GM03348 (cell line): Measurements from ENCODE around the gene TREH.
A peak's percentile ranks its signal among the peaks of the same experiment; 100 is the strongest.
"Not testable (repeated sequence)": the region's sequence is repeated elsewhere in the genome, so short reads cannot be mapped to it uniquely, and the experiment has no call there.

Experiments used
- DNase-seq: peaks from one replicate; pipeline ENCODE4 v3.0.0; 2012; ENCODE audit warnings: low spot score

The TREH gene

GRCh38 chr11:118696673-118697226, 17.3 kb upstream of the TREH start:
- DNase-seq = no peak

GRCh38 chr11:118694771-118695170, 15.3 kb upstream of the TREH start:
- no peak for DNase-seq

DNA sequence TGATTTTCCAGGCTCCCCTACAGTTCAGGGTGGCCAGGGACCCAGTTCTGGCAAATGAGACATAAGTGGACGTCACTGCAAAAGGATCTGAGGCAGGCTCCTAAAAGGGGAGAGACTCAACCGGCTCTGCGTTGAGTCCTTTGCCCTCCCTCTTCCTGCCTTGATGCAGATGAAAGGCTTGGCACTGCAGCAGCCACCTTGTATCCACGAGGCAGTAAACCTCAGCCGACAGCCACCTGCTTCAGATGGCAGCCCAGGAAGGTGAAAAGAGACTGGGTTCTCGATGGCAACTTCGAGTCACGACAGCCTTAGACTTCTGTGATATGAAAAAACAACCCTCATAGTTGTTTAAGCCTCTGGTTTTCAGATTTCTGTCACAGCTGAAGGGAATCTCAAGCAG, 14.7 kb upstream of the TREH start:
- DNase-seq = no peak

- DNase-seq = peak; percentile 55
These were observed 12.7 kb upstream of the TREH start for GRCh38 chr11:118691926-118692830.

GRCh38 chr11:118690553-118691304, 11.3 kb upstream of the TREH start:
- DNase-seq = no peak

DNA sequence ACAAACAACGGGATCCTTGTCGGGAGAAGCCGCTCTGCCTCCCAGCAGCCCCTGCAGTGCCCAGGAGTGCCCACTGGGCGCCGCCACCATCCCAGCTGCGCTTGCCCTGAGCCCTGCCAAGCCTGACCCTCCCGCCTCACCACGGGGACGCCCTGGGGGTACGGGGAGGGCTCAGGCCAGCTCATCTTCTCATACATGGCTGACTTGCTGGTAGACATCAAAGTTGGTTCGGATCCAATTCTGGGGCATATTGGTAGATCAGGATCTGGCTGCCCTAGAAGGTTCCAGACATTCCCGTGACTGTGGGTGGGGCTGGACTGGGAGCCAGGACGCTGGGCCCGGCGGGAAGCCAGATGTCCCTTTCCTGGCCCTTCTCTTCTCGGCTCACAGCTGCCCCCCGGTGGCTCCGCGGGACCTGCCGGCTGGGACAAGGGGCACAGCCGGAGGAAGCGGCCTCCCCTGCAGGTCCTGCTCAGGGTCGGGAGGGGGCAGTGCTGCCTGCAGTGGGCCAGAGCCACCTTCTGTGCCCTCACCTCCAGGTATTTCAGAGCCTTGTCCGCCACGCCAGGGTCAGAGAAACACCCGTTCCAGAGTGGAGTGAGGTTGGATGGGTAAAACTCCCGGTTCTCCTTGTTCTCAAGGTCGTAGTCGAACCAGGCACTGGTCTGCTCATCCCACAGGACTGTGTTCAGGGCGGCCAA, 10.6 kb upstream of the TREH start:
- peak; percentile 98 for DNase-seq

- DNase-seq = no peak
These were observed 10.0 kb upstream of the TREH start for GRCh38 chr11:118689503-118689851.

- no peak for DNase-seq
These were observed 9.5 kb upstream of the TREH start for GRCh38 chr11:118688851-118689502.

- not testable (repeated sequence) for DNase-seq
These were observed 8.9 kb upstream of the TREH start for GRCh38 chr11:118688339-118688738.

DNA sequence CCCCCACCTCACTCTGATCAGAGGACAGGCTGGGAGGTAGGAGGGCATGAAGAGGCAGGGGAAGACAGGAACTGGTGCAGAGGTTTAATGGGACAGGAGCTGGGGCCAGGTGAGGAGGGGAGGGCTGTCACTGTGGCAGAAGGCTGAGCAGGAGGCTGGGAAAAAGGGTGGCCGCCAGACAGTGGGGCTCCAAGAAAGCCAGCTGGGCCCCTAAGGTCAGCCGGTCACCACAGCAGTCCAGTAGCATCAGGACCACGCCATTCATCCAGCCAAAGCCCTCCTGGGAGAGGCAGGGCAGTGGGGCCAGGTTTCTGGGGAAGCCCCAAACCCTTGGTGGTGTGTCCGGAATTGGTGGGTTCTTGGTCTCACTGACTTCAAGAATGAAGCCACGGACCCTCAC, 8.5 kb upstream of the TREH start:
- no peak for DNase-seq

DNA sequence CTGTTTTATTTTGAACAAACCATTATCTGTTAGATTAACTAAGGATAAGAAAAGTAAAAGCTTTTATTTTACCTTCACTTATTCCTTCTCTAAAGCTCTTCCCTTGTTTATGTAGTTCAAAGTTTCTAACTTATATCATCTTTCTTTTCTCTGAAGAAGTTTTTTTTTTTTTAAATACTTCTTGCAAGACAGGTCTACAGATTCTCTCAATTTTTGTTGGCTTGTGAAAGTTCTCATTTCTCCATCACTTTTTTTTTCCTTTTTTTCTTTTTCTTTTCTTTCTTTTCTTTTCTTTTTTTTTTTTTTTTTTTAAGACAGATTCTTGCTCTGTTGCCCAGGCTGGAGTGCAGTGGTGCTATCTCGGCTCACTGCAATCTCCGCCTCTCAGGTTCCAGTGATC, 4.7 kb upstream of the TREH start:
- no peak for DNase-seq

GRCh38 chr11:118682939-118683338, 3.5 kb upstream of the TREH start:
- not testable (repeated sequence) for DNase-seq

DNA sequence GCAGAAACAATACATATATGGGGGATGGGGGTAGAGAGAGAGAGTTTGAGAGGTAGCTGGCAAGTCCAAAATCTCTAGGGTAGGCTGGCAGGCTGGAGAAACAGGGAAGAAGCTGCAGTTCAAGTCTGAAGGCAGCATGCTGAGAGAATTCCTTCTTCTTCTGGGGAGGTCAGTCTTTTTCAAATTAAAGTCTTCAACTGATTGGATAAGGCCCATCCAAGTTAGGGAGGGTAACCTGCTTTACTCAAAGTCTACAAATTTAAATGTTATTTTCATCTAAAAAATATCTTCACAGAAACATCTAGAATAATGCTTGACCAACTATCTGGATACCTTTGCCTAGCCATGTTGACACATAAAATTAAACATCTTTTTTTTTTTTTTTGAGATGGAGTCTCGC, 2.9 kb upstream of the TREH start:
- DNase-seq = no peak

DNA sequence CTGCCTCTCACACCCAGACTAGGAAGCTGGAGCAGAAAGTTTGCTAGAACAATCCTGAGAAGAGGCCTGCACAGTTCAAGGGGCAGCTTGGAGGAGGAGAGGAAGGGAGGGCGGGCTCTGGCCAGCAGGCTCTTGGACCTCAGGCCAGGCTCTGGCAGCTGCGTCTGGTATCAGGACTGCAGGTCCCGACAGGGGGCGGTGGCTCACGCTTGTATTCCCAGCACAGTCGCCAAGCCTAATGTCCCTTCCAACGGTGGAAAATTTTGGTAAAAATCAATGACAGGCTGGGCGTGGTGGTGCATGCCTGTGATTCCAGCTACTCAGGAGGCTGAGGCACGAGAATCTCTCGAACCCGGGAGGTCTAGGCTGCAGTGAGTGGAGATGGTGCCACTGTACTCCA, 542 bp downstream of the TREH start:
- DNase-seq = not testable (repeated sequence)

- DNase-seq = no peak
These were observed 1.5 kb downstream of the TREH start for GRCh38 chr11:118677977-118678376.

DNA sequence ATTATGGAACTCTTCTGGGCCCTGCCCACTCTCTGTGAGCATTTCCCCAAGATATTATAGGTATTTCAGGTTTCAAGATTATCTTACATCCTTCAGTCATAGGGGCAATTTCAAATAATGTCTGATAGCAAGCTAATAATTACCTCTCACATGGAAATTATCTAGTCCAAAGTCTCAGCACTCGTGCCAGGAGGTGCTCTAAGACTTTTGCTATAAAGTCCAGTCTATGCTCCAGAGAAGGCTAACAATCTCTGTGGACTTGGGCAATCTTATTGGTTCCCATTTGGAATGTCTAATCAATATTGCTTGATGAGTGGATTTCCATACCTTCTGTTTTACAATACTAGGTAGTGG, 5.4 kb downstream of the TREH start:
- no peak for DNase-seq

GRCh38 chr11:118673361-118674081, 5.9 kb downstream of the TREH start:
- no peak for DNase-seq

DNA sequence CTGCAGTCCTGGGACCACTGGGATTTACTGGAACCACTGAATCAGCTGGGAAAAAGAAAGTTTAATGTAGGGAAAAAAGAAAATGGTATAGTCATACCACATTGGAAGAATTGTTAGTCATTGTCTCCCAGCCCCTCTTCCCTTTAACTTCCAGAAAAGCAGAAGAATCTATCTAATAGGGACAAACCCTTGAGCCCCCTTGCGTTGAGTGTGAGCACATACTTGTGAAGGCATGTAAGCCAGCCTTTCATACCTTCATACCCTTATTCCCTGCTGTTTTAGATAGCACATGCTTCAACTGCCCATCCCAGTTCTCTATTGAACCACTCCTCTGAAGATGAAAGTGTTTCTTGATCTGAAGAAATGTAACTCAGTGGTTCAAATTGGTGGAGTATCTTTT, 6.6 kb downstream of the TREH start:
- no peak for DNase-seq

DNA sequence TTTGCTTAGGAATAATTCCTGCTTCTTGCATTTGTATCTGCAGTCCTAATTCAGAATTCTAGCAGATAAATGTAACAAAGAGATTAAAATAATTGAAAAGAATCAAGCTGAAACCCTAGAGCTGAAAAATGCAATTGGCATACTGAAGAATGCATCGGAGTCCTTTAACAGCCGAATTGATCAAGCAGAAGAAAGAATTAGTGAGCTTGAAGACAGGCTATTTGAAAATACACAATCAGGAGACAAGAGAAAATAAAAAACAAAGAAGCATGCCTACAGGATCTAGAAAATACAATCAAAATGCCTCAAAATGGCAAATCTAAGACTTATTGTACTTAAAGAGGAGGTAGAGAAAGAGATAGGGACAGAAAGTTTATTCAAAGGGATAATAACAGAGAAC, 8.2 kb downstream of the TREH start:
- no peak for DNase-seq

DNA sequence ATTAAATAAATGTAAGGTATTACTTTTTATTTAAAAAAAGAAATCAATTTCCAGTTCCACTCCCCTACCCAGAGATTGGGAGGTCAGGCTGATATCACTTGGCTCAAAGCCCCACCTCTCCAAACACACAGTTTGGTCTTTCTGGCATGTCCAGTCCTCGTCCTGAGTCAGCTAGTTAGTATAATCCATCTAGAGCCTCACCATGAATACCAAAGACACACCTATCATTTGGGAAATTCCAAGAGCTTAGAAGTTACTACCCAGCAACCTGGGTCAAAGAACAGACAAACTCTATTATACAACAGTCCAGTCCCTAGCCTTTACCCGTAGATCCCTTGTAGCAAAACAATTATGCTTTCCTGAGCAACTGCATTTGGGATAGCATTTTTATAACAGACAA, 9.4 kb downstream of the TREH start:
- no peak for DNase-seq

DNA sequence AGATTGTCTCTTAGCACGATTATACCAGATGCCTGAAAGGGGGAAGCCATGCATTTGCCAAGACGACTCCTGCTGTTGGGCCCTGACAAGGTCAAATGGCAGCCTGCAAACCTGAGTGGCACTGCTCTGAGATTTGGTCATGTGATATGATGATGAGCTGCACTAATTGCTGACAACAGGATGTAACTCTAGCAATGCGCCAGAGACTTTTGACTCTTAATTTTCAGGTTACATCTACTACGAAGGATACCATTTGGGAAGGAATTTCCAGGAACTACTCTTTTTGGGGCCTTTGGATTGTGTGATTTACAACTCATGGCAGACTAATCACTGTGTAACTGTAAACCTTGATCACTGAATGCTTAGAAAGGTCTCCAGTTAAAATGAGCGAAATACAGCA, 13.1 kb downstream of the TREH start:
- no peak for DNase-seq
